ENCODE results near the gene THEMIS2. TPM values are rescaled to one million over a fixed set of nuclear protein-coding genes. Genes with fewer than 3 reads are reported as not detected.

THEMIS2 gene
- total RNA-seq, 3 donors from 2014 or later, result 3.8 to 17.7 (median 15.6) TPM

GRCh38 chr1:27889506-27889905 lies 17.2 kb downstream of the THEMIS2 start:
- no peak for TF ChIP-seq CTCF (IDR thresholded peaks at IDR 0.05)
- no peak overlapping the region for H3K4me3 ChIP-seq
- no peaks in the 10 kb centered on the region for H3K9me3 ChIP-seq
- intact Hi-C loops (cut with DNase I, micrococcal nuclease), result no loop called here
- peaks cover 6% of the 10 kb centered on the region for H3K4me1 ChIP-seq (ENCODE audit: low read depth)
- DNase-seq (no peak), ATAC-seq (no peak)
- H3K36me3 ChIP-seq (ENCODE audit: low read depth), result peaks cover 7% of the 10 kb centered on the region

DNA sequence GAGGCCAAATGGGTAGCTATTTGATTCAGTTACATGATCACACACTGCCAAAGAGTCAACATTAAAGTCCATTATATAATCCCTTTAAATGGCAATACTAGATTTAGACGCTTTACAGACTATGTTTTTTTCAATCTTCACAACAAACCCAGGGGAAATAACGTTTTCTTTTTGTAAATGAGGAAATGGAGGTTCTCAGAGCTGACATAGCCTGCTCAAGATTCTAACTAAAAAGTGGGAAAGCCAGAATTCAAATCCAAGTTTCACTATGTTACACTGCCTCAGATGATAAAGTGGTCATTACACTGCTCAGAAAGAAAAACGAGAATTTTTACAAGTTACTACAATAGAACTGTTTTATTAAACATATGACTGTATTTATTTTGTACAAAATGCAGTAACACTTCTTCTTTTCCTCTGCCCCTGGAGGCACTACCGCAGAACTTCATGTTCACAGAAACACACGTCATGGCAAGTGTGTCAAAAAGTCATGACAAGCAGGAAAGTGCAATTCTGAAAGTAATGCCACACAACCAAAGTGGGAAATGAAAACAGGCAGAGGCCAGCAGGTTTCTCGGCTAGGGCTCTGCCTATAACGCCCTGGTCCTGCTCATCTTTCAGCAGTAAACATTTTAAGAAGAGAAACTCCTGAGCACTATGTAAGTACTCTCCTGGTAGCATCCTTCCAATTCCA lies 19.0 kb downstream of the THEMIS2 start:
- Histone ChIP-seq H3K4me1 (ENCODE audit: low read depth) (peaks cover 5% of the 10 kb centered on the region), H3K4me3 (no peak overlapping the region), H3K9me3 (no peaks in the 10 kb centered on the region), H3K36me3 (ENCODE audit: low read depth) (peaks cover 12% of the 10 kb centered on the region)
- no peak for TF ChIP-seq CTCF (IDR thresholded peaks at IDR 0.05)
- DNase-seq (peak in 1 of 3 donors; percentile 42), ATAC-seq (peak; percentile 67)
- intact Hi-C loops (cut with DNase I, micrococcal nuclease), result no loop called here

DNA sequence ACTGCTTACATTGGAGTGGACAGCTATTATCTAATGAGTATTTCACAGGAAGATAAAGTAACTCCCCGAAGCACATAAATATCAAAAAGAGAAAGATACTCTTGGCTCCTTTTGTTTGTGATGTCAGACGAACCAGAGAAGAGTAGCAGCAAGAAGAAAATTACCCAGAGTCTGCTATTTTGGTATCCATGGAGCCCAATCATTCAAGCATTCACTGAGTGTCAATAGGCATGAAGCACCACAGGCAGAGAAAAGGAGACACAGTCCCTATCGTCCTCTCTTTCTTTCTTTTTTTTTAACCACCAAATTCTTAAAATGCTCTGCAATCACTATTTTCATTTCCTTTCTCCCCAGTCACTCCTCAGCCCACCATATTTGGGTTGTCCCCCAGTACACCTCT lies 22.2 kb downstream of the THEMIS2 start:
- DNase-seq (no peak), ATAC-seq (no peak)
- peaks cover 12% of the 10 kb centered on the region for H3K36me3 ChIP-seq (ENCODE audit: low read depth)
- no peak overlapping the region for H3K4me3 ChIP-seq
- intact Hi-C loops (cut with DNase I, micrococcal nuclease), result no loop called here
- no peaks in the 10 kb centered on the region for H3K4me1 ChIP-seq (ENCODE audit: low read depth)
- no peak for TF ChIP-seq CTCF (IDR thresholded peaks at IDR 0.05)
- H3K9me3 ChIP-seq, result no peaks in the 10 kb centered on the region

GRCh38 chr1:27906759-27907158 lies 34.4 kb downstream of the THEMIS2 start:
- TF ChIP-seq CTCF (IDR thresholded peaks at IDR 0.05), result no peak
- no peak overlapping the region for H3K4me3 ChIP-seq
- intact Hi-C loops (cut with DNase I, micrococcal nuclease), result no loop called here
- ATAC-seq (no peak), DNase-seq (no peak)
- no peaks in the 10 kb centered on the region for H3K4me1 ChIP-seq (ENCODE audit: low read depth)
- H3K9me3 ChIP-seq, result no peaks in the 10 kb centered on the region
- H3K36me3 ChIP-seq (ENCODE audit: low read depth), result peaks cover 8% of the 10 kb centered on the region

- Histone ChIP-seq H3K4me1 (ENCODE audit: low read depth) (peaks cover 6% of the 10 kb centered on the region), H3K4me3 (no peak overlapping the region), H3K36me3 (ENCODE audit: low read depth) (peaks cover 5% of the 10 kb centered on the region), H3K9me3 (peaks cover 7% of the 10 kb centered on the region)
- DNase-seq (no peak), ATAC-seq (no peak)
- intact Hi-C loops (cut with DNase I, micrococcal nuclease), result no loop called here
- no peak for TF ChIP-seq CTCF (IDR thresholded peaks at IDR 0.05)
Measured at GRCh38 chr1:27912429-27912828, 40.1 kb downstream of the THEMIS2 start.

Data from mucosa of descending colon (tissue), 3 donors.